Measurements from ENCODE around the gene ZXDC.

- no peak for TF ChIP-seq POLR2A (IDR thresholded peaks at IDR 0.05; ENCODE audit: low read depth, low read length)
- no peak for TF ChIP-seq CTCF (IDR thresholded peaks at IDR 0.05; ENCODE audit: extremely low read depth in 1 of 2, insufficient read depth in 1 of 2, low read depth in 1 of 2, low read length in 2 of 2)
- no peak for TF ChIP-seq EZH2 (IDR thresholded peaks at IDR 0.05; ENCODE audit: borderline replicate concordance, low read depth, low read length, severe bottlenecking)
- TF ChIP-seq POLR2AphosphoS5 (IDR thresholded peaks at IDR 0.05; ENCODE audit: insufficient read depth, low read depth, low read length): no peak
- TF ChIP-seq MAX (IDR thresholded peaks at IDR 0.05; ENCODE audit: insufficient read depth, insufficient read length): no peak
- TF ChIP-seq FOS (IDR thresholded peaks at IDR 0.05; ENCODE audit: borderline replicate concordance, insufficient read depth, low read length): no peak
- TF ChIP-seq MYC (IDR thresholded peaks at IDR 0.05; ENCODE audit: low read depth, low read length): no peak
- no peak for TF ChIP-seq JUN (IDR thresholded peaks at IDR 0.05; ENCODE audit: borderline replicate concordance, insufficient read depth, insufficient read length, low read depth)
- no peak for TF ChIP-seq GATA2 (IDR thresholded peaks at IDR 0.05; ENCODE audit: insufficient read depth, insufficient read length, low read depth, low read length)
Measured at GRCh38 chr3:126394977-126395321, 80.7 kb downstream of the ZXDC start.

Measured in endothelial cell of umbilical vein (primary cell).